Tibial artery (tissue), 4 donors: ENCODE measurements around the gene VAPB.

ENCODE experiments used
- DNase-seq, 2 donors: peaks; one replicate each; pipeline ENCODE4 v3.0.0-alpha.2; 2019
- H3K27ac ChIP-seq, 2 donors: fragments of 200-600 bp; sonication (generic) in 1 of 2; 1 replicate in 1 of 2; 2 replicates in 1 of 2; pipeline ENCODE4 v1.5.1; 2018 to 2019; ENCODE audit warnings: mild to moderate bottlenecking in 1 of 2
- H3K27me3 ChIP-seq, 2 donors: fragments of 200-600 bp; sonication (generic) in 1 of 2; one replicate each; pipeline versions ENCODE4 v1.5.1 to v1.6.0; 2016 to 2019
- H3K36me3 ChIP-seq, 3 donors: fragments of 200-600 bp; sonication (generic) in 2 of 3; one replicate each; pipeline ENCODE4 v1.5.1; 2016 to 2019; ENCODE audit warnings: mild to moderate bottlenecking in 2 of 3
- H3K4me1 ChIP-seq, 4 donors: fragments of 200-600 bp; sonication (generic) in 2 of 4; 1 replicate in 3 of 4; 2 replicates in 1 of 4; pipeline ENCODE4 v1.5.1; 2016 to 2019
- H3K4me3 ChIP-seq, 2 donors: fragments of 200-600 bp; sonication (generic) in 1 of 2; 1 replicate in 1 of 2; 2 replicates in 1 of 2; pipeline ENCODE4 v1.5.1; 2018 to 2019; ENCODE audit warnings: mild to moderate bottlenecking in 2 of 2
- H3K9me3 ChIP-seq, 3 donors: fragments of 200-600 bp; sonication (generic) in 1 of 3; one replicate each; pipeline ENCODE4 v1.5.1; 2016 to 2019
- intact Hi-C: fragments of 100-400 bp; cut with DNase I; formaldehyde crosslinking; loops from one replicate; pipeline ENCODE4 v1.15.0; 2023; ENCODE audit warnings: low total_unique reads
- TF ChIP-seq, protein P1 (sequence below), 2 experiments: fragments of 200-600 bp in 1 of 2; fragments of 450-650 bp in 1 of 2; IDR thresholded peaks; one replicate each; pipeline ENCODE4 v1.5.1; 2017 to 2019; ENCODE audit warnings: antibody characterized with exemption in 2 of 2, mild to moderate bottlenecking in 1 of 2, moderate library complexity in 1 of 2

VAPB gene

DNA sequence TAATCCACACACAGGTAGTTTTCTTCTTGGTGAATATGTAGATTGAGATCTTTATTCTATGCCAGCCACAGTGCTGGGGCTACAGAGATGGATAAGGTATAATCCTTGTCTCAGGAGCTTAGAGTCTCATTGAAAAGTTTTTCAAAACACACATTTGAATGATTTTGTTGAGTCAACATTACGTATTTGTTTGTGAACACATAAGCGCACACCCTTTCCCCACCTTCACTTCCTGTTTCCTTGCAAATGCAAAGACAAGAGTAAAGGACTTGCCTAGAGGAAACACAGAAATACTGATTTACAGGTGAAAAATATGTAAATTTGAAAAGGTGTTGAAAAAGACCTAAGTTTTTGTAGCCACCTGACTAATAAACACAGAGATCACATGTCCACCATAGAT lies 27.8 kb downstream of the VAPB start:
- Histone ChIP-seq H3K4me1 (peaks cover 0 to 6% (median 0%) of the 10 kb centered on the region in 4 donors), H3K27me3 (no peaks in the 10 kb centered on the region), H3K27ac (no peak overlapping the region), H3K9me3 (no peaks in the 10 kb centered on the region), H3K36me3 (peaks cover 12 to 34% (median 13%) of the 10 kb centered on the region in 3 donors), H3K4me3 (no peak overlapping the region)
- intact Hi-C loops = no loop called here
- TF ChIP-seq, protein P1, sequence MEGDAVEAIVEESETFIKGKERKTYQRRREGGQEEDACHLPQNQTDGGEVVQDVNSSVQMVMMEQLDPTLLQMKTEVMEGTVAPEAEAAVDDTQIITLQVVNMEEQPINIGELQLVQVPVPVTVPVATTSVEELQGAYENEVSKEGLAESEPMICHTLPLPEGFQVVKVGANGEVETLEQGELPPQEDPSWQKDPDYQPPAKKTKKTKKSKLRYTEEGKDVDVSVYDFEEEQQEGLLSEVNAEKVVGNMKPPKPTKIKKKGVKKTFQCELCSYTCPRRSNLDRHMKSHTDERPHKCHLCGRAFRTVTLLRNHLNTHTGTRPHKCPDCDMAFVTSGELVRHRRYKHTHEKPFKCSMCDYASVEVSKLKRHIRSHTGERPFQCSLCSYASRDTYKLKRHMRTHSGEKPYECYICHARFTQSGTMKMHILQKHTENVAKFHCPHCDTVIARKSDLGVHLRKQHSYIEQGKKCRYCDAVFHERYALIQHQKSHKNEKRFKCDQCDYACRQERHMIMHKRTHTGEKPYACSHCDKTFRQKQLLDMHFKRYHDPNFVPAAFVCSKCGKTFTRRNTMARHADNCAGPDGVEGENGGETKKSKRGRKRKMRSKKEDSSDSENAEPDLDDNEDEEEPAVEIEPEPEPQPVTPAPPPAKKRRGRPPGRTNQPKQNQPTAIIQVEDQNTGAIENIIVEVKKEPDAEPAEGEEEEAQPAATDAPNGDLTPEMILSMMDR (IDR thresholded peaks at IDR 0.05) = no peak
- DNase-seq = no peak

DNA sequence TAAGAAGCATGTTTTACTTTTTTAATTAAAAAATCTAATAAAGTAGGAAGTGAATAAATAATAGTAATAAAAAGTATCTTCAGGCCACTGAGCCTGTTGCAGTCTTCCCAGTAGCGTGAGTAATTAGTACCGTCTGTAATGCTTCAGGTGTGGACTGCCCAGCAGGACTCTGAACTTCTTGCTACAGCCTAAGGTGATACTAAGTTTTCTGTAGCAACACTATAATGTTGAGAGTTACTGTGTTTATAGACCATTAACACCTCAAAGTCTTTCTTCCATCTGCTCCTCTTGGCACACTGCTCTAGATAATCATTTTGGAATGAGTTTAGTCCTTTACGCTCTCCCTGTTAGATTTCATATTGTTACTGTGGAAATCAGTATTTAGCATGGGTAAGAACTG lies 28.4 kb downstream of the VAPB start:
- TF ChIP-seq, protein P1 (IDR thresholded peaks at IDR 0.05) = no peak
- no peaks in the 10 kb centered on the region for H3K27me3 ChIP-seq
- DNase-seq = no peak
- no peak overlapping the region for H3K27ac ChIP-seq
- intact Hi-C loops = no loop called here
- peaks cover 13 to 40% (median 14%) of the 10 kb centered on the region in 3 donors for H3K36me3 ChIP-seq
- H3K9me3 ChIP-seq = no peaks in the 10 kb centered on the region
- peaks cover 0 to 6% (median 0%) of the 10 kb centered on the region in 4 donors for H3K4me1 ChIP-seq
- no peak overlapping the region for H3K4me3 ChIP-seq

DNA sequence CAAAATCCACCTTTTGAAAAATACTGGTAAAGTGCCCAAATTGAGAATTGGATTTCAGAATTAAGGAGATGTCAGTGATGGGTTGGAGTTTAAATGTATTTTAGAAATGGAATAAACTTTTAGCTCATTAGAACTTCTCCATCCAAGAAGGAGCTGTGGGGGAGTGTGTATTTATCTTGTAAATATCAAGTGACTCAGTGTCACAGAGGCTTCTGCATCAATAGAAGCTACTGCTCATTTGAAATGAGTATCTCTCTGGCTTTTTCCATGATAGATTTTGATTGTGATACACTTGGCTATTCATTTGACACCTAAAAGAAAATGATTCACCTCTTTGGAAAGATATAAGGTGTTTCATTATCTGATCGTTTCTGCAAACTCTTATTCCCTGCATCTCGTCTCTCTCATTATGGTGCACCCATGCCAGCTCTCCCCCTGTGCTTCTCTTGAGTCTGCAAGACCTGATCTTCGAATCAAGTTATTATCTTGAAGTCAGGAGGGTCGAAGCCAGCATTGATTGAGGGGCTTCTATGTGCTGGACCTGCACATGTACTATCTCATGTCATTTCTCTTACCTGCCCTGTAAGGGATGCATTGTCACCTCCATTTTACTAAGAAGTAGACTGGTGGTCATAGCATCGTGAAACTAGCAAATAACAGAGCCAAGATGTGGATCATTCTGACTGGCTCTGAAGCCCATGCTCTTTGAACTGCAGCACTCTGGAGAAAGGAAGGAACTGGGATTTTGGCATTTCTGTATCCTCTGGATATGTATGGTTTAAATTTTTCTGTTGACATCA lies 30.1 kb downstream of the VAPB start:
- H3K36me3 ChIP-seq = peaks cover 13 to 40% (median 14%) of the 10 kb centered on the region in 3 donors
- peaks cover 0 to 6% (median 0%) of the 10 kb centered on the region in 4 donors for H3K4me1 ChIP-seq
- DNase-seq = no peak
- intact Hi-C loops = no loop called here
- H3K27me3 ChIP-seq = no peaks in the 10 kb centered on the region
- TF ChIP-seq, protein P1 (IDR thresholded peaks at IDR 0.05) = no peak
- no peak overlapping the region for H3K4me3 ChIP-seq
- no peak overlapping the region for H3K27ac ChIP-seq
- H3K9me3 ChIP-seq = no peaks in the 10 kb centered on the region

DNA sequence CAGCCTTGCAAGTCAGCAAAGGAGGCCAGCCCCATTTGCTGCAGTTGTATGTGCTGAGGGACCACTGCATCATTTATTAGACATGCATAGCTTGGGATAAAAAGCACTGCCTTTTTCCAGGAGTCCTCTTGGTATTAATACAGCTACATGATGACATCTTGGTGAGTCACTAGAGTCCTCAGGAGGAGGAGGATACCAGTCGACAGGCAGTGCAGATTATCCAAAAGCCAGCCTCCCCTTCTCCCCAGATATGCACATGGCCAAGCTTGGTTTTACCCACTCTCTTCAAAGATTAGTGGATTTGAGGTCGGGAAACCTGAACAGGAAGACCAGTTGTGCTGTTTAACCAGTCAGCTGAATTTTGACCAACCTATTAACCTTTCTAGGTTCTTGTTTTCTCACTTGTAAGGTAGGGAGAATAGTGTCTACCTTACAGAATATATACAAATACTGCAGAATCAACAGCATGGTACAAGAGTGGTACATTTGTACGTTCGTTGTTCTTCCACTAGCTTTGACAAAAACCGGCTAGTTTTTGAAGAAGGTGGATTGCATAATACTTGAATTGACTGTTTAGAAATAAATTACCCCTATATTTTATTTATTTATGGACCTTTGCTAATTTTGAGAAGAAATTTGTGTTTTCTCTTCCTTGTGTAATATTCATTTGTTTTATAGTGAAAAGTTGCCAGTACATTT lies 31.9 kb downstream of the VAPB start:
- Histone ChIP-seq H3K9me3 (no peaks in the 10 kb centered on the region), H3K4me1 (no peaks in the 10 kb centered on the region), H3K36me3 (peaks cover 14 to 40% (median 14%) of the 10 kb centered on the region in 3 donors), H3K27ac (no peak overlapping the region), H3K27me3 (no peaks in the 10 kb centered on the region), H3K4me3 (no peak overlapping the region)
- DNase-seq = no peak
- intact Hi-C loops = no loop called here
- TF ChIP-seq, protein P1 (IDR thresholded peaks at IDR 0.05) = no peak

DNA sequence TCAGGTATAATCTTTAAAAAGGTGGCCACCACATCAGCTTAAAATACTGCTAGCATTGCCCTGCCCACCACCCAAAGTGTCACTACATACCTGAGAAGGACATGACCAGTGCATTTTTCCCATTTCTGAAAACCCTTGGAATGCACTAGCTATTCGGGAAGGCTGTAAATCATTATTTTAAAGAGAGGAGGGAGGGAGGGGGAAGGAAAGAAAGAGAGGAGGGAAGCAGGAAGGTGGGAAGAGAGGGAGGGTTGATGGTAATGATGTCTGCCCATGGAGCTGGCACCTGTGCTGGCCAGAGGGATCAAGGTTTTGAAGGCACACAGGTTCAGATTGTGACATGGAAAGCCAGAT lies 32.4 kb downstream of the VAPB start:
- TF ChIP-seq, protein P1 (IDR thresholded peaks at IDR 0.05) = no peak
- no peak for DNase-seq
- intact Hi-C loops = no loop called here
- no peak overlapping the region for H3K4me3 ChIP-seq
- no peak overlapping the region for H3K27ac ChIP-seq
- no peaks in the 10 kb centered on the region for H3K27me3 ChIP-seq
- H3K9me3 ChIP-seq = no peaks in the 10 kb centered on the region
- no peaks in the 10 kb centered on the region for H3K4me1 ChIP-seq
- H3K36me3 ChIP-seq = peaks cover 14 to 40% (median 19%) of the 10 kb centered on the region in 3 donors
